DND-41 (cell line): Measurements from ENCODE around the gene C16orf74.

Experiments used
- ATAC-seq: fragments of 200-7000 bp; cut with Tn5 transposase; 3 replicates; pipeline ENCODE4 v1.9.1; 2021; ENCODE audit warnings: low read depth; ENCODE audit not compliant: insufficient read depth
- DNase-seq: peaks from one replicate; pipeline ENCODE4 v3.0.0-alpha.2; 2020
- H2AFZ ChIP-seq: 2 replicates; pipeline ENCODE4 v1.6.0; 2012; ENCODE audit warnings: low read depth, low read length
- H3K27ac ChIP-seq: 2 replicates; pipeline ENCODE4 v1.5.1; 2012; ENCODE audit warnings: low read length, inconsistent platforms
- H3K27me3 ChIP-seq: fragments of 200-600 bp; sonication (generic); 2 replicates; pipeline ENCODE4 v1.6.0; 2012; ENCODE audit warnings: low read length, mild to moderate bottlenecking, inconsistent platforms; ENCODE audit not compliant: insufficient read depth, poor library complexity
- H3K36me3 ChIP-seq: 2 replicates; pipeline ENCODE4 v1.5.1; 2012; ENCODE audit warnings: low read length, inconsistent platforms; ENCODE audit not compliant: insufficient read depth
- H3K4me1 ChIP-seq: 2 replicates; pipeline ENCODE4 v1.5.1; 2012; ENCODE audit warnings: mild to moderate bottlenecking, low read length; ENCODE audit not compliant: insufficient read depth
- H3K4me2 ChIP-seq: 2 replicates; pipeline ENCODE4 v1.6.0; 2012; ENCODE audit warnings: mild to moderate bottlenecking, moderate library complexity, low read length, inconsistent platforms; ENCODE audit not compliant: insufficient read depth
- H3K4me3 ChIP-seq, 2 experiments: fragments of 200-600 bp in 1 of 2; shearing (Covaris generic) in 1 of 2; 2 replicates each; pipeline ENCODE4 v1.5.1; 2012 to 2016; ENCODE audit warnings: inconsistent platforms in 2 of 2, low read length in 2 of 2, mild to moderate bottlenecking in 2 of 2, low read depth in 1 of 2, moderate library complexity in 1 of 2
- H3K79me2 ChIP-seq: 2 replicates; pipeline ENCODE4 v1.6.0; 2012; ENCODE audit warnings: low read length, inconsistent platforms; ENCODE audit not compliant: insufficient read depth
- H3K9ac ChIP-seq: 2 replicates; pipeline ENCODE4 v1.6.0; 2012; ENCODE audit warnings: low read depth, mild to moderate bottlenecking, inconsistent platforms, low read length, moderate library complexity
- H3K9me3 ChIP-seq: 2 replicates; pipeline ENCODE4 v1.5.1; 2012; ENCODE audit warnings: low read length, moderate library complexity, mild to moderate bottlenecking, inconsistent platforms; ENCODE audit not compliant: insufficient read depth, severe bottlenecking
- H4K20me1 ChIP-seq: 2 replicates; pipeline ENCODE4 v1.6.0; 2012; ENCODE audit warnings: low read length; ENCODE audit not compliant: insufficient read depth
- EZH2 ChIP-seq: IDR thresholded peaks from 3 replicates; pipeline ENCODE4 v1.6.1; 2012; ENCODE audit warnings: borderline replicate concordance, low read depth, mild to moderate bottlenecking, moderate library complexity, low read length, inconsistent platforms; ENCODE audit not compliant: severe bottlenecking
- TF ChIP-seq, protein P1 (sequence below): IDR thresholded peaks from 2 replicates; pipeline ENCODE4 v1.5.1; 2012; ENCODE audit warnings: borderline replicate concordance, low read length, moderate library complexity, mild to moderate bottlenecking; ENCODE audit not compliant: poor library complexity, severe bottlenecking; ENCODE audit errors: extremely low read depth

The C16orf74 gene

GRCh38 chr16:85716680-85717038, 34.2 kb downstream of the C16orf74 start:
- no peak for ATAC-seq
- Histone ChIP-seq H3K36me3 (no peaks in the 10 kb centered on the region), H3K4me3 (no peak overlapping the region), H2AFZ (no peak overlapping the region), H3K9ac (no peak overlapping the region), H3K27ac (no peak overlapping the region), H3K9me3 (peaks cover 5% of the 10 kb centered on the region), H3K4me2 (no peak overlapping the region), H3K4me1 (no peaks in the 10 kb centered on the region), H3K79me2 (no peaks in the 10 kb centered on the region), H4K20me1 (peaks cover 11% of the 10 kb centered on the region; the same call in 1 of the 2 replicates), H3K27me3 (peaks cover 24% of the 10 kb centered on the region)
- no peak for DNase-seq
- TF ChIP-seq EZH2: no peak
- TF ChIP-seq, protein P1, sequence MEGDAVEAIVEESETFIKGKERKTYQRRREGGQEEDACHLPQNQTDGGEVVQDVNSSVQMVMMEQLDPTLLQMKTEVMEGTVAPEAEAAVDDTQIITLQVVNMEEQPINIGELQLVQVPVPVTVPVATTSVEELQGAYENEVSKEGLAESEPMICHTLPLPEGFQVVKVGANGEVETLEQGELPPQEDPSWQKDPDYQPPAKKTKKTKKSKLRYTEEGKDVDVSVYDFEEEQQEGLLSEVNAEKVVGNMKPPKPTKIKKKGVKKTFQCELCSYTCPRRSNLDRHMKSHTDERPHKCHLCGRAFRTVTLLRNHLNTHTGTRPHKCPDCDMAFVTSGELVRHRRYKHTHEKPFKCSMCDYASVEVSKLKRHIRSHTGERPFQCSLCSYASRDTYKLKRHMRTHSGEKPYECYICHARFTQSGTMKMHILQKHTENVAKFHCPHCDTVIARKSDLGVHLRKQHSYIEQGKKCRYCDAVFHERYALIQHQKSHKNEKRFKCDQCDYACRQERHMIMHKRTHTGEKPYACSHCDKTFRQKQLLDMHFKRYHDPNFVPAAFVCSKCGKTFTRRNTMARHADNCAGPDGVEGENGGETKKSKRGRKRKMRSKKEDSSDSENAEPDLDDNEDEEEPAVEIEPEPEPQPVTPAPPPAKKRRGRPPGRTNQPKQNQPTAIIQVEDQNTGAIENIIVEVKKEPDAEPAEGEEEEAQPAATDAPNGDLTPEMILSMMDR: no peak

GRCh38 chr16:85716022-85716679, 34.7 kb downstream of the C16orf74 start:
- Histone ChIP-seq H3K27ac (no peak overlapping the region), H2AFZ (no peak overlapping the region), H3K4me3 (no peak overlapping the region), H3K4me1 (no peaks in the 10 kb centered on the region), H3K36me3 (no peaks in the 10 kb centered on the region), H4K20me1 (peaks cover 11% of the 10 kb centered on the region; the same call in 1 of the 2 replicates), H3K9ac (no peak overlapping the region), H3K4me2 (no peak overlapping the region), H3K79me2 (no peaks in the 10 kb centered on the region), H3K9me3 (peaks cover 5% of the 10 kb centered on the region), H3K27me3 (peaks cover 24% of the 10 kb centered on the region)
- ATAC-seq (no peak), DNase-seq (no peak)
- no peak for TF ChIP-seq EZH2
- TF ChIP-seq, protein P1: no peak

DNA sequence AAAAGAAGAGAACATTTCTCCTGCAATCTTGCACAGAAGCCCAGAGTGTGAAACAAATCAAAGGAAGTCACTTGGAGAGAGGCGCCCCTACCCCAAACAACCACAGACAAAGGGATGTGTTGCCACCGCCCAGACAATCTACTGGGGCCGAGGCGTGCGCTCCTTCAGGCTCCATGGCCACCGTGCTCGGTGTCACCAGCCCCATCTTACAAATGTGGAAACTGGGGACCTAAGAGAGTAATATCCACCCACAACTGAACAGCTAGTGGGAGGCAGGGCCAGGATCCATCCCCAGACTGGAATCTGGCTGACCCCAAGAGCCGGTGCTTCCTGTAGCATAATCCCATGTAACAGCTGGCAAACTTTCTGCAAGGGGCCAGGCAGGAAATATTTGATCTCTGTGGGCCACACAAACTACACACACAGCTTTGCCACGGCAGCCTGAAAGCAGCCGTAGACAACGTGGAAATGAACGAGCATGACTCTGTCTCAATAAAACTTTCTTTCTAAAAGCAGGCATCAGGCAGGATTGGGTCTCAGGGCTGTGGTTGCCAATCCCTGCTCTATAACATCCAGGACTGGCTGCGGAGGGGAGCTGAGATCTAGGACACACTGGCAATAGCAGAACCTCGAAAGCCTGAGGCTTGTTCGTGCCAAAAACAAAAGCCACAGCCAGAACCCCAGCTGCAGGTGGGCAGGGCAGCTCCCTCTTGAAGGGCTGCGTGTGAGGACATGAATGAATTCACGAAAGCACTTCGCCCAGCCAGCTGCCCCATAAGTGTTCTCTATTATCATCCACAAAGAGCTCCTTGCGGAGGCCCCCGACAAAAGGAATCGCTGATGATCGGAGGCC, 35.5 kb downstream of the C16orf74 start:
- peaks cover 24% of the 10 kb centered on the region for H3K27me3 ChIP-seq
- H3K9me3 ChIP-seq: peaks cover 5% of the 10 kb centered on the region
- no peak overlapping the region for H3K4me2 ChIP-seq
- ATAC-seq (peak; percentile 38; the same call in 2 of the 3 replicates), DNase-seq (peak; percentile 10)
- peaks cover 11% of the 10 kb centered on the region; the same call in 1 of the 2 replicates for H4K20me1 ChIP-seq
- H2AFZ ChIP-seq: no peak overlapping the region
- no peak overlapping the region for H3K9ac ChIP-seq
- H3K36me3 ChIP-seq: no peaks in the 10 kb centered on the region
- no peak for TF ChIP-seq EZH2
- TF ChIP-seq, protein P1: no peak
- no peaks in the 10 kb centered on the region for H3K79me2 ChIP-seq
- H3K27ac ChIP-seq: no peak overlapping the region
- H3K4me3 ChIP-seq: no peak overlapping the region
- no peaks in the 10 kb centered on the region for H3K4me1 ChIP-seq
